Neuronal stem cell (in vitro differentiated cells): ENCODE data around the gene TMCC2.

ENCODE experiments used
- DNase-seq: peaks from one replicate; pipeline ENCODE4 v3.0.0-alpha.2; 2013; ENCODE audit warnings: low spot score
- H2AFZ ChIP-seq: one replicate; pipeline ENCODE4 v1.6.1; 2013; ENCODE audit warnings: mild to moderate bottlenecking, low read length, inconsistent platforms
- H2AK5ac ChIP-seq: 2 replicates; pipeline ENCODE4 v1.6.1; 2013; ENCODE audit warnings: low read depth, mild to moderate bottlenecking, inconsistent platforms, low read length, moderate library complexity, mixed read lengths
- H2BK120ac ChIP-seq: 2 replicates; pipeline ENCODE4 v1.6.1; 2013; ENCODE audit warnings: low read depth, mild to moderate bottlenecking, inconsistent platforms, low read length, moderate library complexity, mixed read lengths
- H2BK12ac ChIP-seq: one replicate; pipeline ENCODE4 v1.6.1; 2013; ENCODE audit warnings: low read length, inconsistent platforms
- H2BK15ac ChIP-seq: 2 replicates; pipeline ENCODE4 v1.6.1; 2013; ENCODE audit warnings: mild to moderate bottlenecking, low read length, inconsistent platforms, mixed read lengths
- H2BK5ac ChIP-seq: one replicate; pipeline ENCODE4 v1.6.1; 2013; ENCODE audit warnings: inconsistent platforms, mild to moderate bottlenecking, low read length, moderate library complexity
- H3K14ac ChIP-seq: one replicate; pipeline ENCODE4 v1.6.1; 2013; ENCODE audit warnings: low read length, inconsistent platforms
- H3K18ac ChIP-seq: 2 replicates; pipeline ENCODE4 v1.6.1; 2013; ENCODE audit warnings: low read length, inconsistent platforms
- H3K23ac ChIP-seq: 2 replicates; pipeline ENCODE4 v1.6.1; 2013; ENCODE audit warnings: low read depth, mild to moderate bottlenecking, mixed read lengths, low read length, inconsistent platforms; ENCODE audit not compliant: poor library complexity
- H3K27ac ChIP-seq: replicated peaks from 3 replicates; pipeline ENCODE4 v1.5.1; 2013; ENCODE audit warnings: low read length, inconsistent platforms
- H3K27me3 ChIP-seq, 3 experiments: 2 replicates each; pipeline ENCODE4 v1.6.1; 2013; ENCODE audit warnings: low read length in 3 of 3, mild to moderate bottlenecking in 2 of 3, inconsistent platforms in 1 of 3, low read depth in 1 of 3, mixed read lengths in 1 of 3, moderate library complexity in 1 of 3; ENCODE audit not compliant: control insufficient read depth in 3 of 3, insufficient read depth in 3 of 3
- H3K36me3 ChIP-seq, 2 donors: replicated peaks in 1 of 2; 2 replicates each; pipeline ENCODE4 v1.6.1; 2013; ENCODE audit warnings: low read length in 2 of 2; ENCODE audit not compliant: control insufficient read depth in 2 of 2, insufficient read depth in 2 of 2
- H3K4ac ChIP-seq: 2 replicates; pipeline ENCODE4 v1.6.1; 2013; ENCODE audit warnings: inconsistent platforms, mild to moderate bottlenecking, low read length, moderate library complexity
- H3K4me1 ChIP-seq, 2 donors: 1 replicate in 1 of 2; 2 replicates in 1 of 2; pipeline ENCODE4 v1.6.1; 2013; ENCODE audit warnings: low read length in 2 of 2, low read depth in 1 of 2; ENCODE audit not compliant: control insufficient read depth in 2 of 2, insufficient read depth in 1 of 2
- H3K4me2 ChIP-seq: one replicate; pipeline ENCODE4 v1.6.1; 2013; ENCODE audit warnings: mild to moderate bottlenecking, low read length, inconsistent platforms; ENCODE audit not compliant: insufficient read depth, poor library complexity, severe bottlenecking
- H3K4me3 ChIP-seq, 2 donors: 2 replicates each; pipeline ENCODE4 v1.5.1; 2013; ENCODE audit warnings: low read length in 2 of 2, mild to moderate bottlenecking in 2 of 2, inconsistent platforms in 1 of 2, moderate library complexity in 1 of 2
- H3K79me1 ChIP-seq: one replicate; pipeline ENCODE4 v1.6.1; 2013; ENCODE audit warnings: low read depth, mild to moderate bottlenecking, inconsistent platforms, low read length, moderate library complexity
- H3K9ac ChIP-seq: one replicate; pipeline ENCODE4 v1.6.1; 2013; ENCODE audit warnings: mild to moderate bottlenecking, low read depth, low read length, inconsistent platforms; ENCODE audit not compliant: poor library complexity
- H3K9me3 ChIP-seq, 2 donors: replicated peaks in 1 of 2; 2 replicates each; pipeline versions ENCODE3 to v1.6.1; 2013; ENCODE audit warnings: low read length in 2 of 2, mild to moderate bottlenecking in 2 of 2, inconsistent platforms in 1 of 2, low read depth in 1 of 2, mixed read lengths in 1 of 2, moderate library complexity in 1 of 2; ENCODE audit not compliant: control insufficient read depth in 2 of 2, insufficient read depth in 1 of 2
- H4K8ac ChIP-seq: one replicate; pipeline ENCODE4 v1.6.1; 2013; ENCODE audit warnings: low read depth, mild to moderate bottlenecking, inconsistent platforms, low read length, moderate library complexity
- H4K91ac ChIP-seq: one replicate; pipeline ENCODE4 v1.6.1; 2013; ENCODE audit warnings: low read length, low read depth, mild to moderate bottlenecking, inconsistent platforms; ENCODE audit not compliant: poor library complexity
- WGBS, 2 donors: extraction: QIAGEN DNeasy Blood & Tissue Kit; methylation state at CpG; one replicate each; pipeline ENCODE4 v1.1.7; 2013; ENCODE audit warnings: missing lambda C conversion rate in 2 of 2, mixed read lengths in 1 of 2; ENCODE audit not compliant: insufficient read length in 2 of 2, insufficient replicate concordance in 1 of 2; ENCODE audit errors: extremely low coverage in 2 of 2; 5-methylcytosine and 5-hydroxymethylcytosine counted together

Gene TMCC2

DNA sequence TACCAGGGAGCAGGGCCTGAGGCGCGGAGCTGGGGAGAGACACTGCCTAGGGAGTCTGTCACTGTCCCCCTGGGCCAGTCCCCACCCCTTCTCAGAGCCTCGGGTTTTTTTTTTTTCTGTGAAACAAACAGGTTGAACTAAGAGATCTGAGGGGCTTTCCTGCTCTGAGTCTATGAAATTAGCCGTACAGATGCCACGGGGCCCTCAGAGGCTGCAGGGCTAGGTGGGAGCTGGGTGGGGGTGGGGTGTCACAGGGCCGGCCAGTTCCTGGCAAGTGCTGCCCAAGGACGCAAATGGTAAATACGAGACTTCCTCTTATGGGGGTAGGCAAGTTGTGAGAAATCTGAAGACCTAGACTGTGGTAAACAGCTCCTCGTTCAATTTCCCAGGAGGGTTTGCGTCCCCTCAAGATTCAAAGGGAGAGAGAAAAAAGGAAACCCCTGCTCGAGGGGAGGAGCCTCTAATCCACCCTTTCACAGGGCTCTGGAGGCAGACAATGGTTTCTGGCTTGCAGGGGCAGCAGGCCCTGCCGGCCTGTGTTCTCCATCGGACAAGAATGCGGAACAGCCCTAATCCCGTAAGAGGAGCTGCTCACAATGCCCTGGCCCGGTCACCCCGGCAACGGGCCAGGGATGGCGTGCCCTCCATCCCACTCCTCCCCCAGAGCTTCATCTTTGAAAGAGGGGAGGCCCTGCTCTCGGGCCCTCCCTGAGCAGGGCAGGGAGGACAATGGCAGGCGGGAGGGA, 86.0 kb downstream of the TMCC2 start:
- Histone ChIP-seq H4K8ac (no peak overlapping the region), H3K79me1 (peaks cover 12% of the 10 kb centered on the region), H2BK15ac (no peak overlapping the region), H3K18ac (peak overlapping the region; percentile 98), H2BK12ac (peak overlapping the region; percentile 16), H2BK120ac (peak overlapping the region; percentile 56), H2BK5ac (peak overlapping the region; percentile 95), H3K27me3 (no peaks in the 10 kb centered on the region), H3K4me2 (peak overlapping the region; percentile 74), H4K91ac (peak overlapping the region; percentile 98), H3K4me3 (peak overlapping the region; percentile 39 to 73), H3K9me3 (no peaks in the 10 kb centered on the region), H3K36me3 (peaks cover 42 to 69% of the 10 kb centered on the region in 2 donors), H3K4me1 (peaks cover 61 to 63% of the 10 kb centered on the region in 2 donors), H3K4ac (peak overlapping the region; percentile 28), H3K23ac (no peak overlapping the region), H3K9ac (peak overlapping the region; percentile 87), H3K14ac (no peak overlapping the region), H2AFZ (no peak overlapping the region), H3K27ac (peak overlapping the region; percentile 100), H2AK5ac (peak overlapping the region; percentile 71)
- WGBS, 2 donors = no CpG with 5 or more reads among the region's 21 CpGs
- DNase-seq = peak; percentile 98

- Histone ChIP-seq H3K18ac (no peak overlapping the region), H3K4me2 (no peak overlapping the region), H3K23ac (no peak overlapping the region), H3K79me1 (peaks cover 7% of the 10 kb centered on the region), H4K8ac (no peak overlapping the region), H4K91ac (no peak overlapping the region), H2BK5ac (no peak overlapping the region), H3K36me3 (peaks cover 30 to 69% of the 10 kb centered on the region in 2 donors), H2BK15ac (no peak overlapping the region), H3K4me3 (no peak overlapping the region), H2AK5ac (no peak overlapping the region), H3K27ac (peak overlapping the region; percentile 96), H3K27me3 (no peaks in the 10 kb centered on the region), H3K9me3 (no peaks in the 10 kb centered on the region), H2AFZ (no peak overlapping the region), H3K4ac (no peak overlapping the region), H3K9ac (no peak overlapping the region), H3K4me1 (peaks cover 60 to 67% of the 10 kb centered on the region in 2 donors), H3K14ac (no peak overlapping the region), H2BK120ac (no peak overlapping the region), H2BK12ac (no peak overlapping the region)
- no CpG with 5 or more reads among the region's 5 CpGs for WGBS, 2 donors
- DNase-seq = no peak
Observed at GRCh38 chr1:205315008-205315618, 87.4 kb downstream of the TMCC2 start.

DNA sequence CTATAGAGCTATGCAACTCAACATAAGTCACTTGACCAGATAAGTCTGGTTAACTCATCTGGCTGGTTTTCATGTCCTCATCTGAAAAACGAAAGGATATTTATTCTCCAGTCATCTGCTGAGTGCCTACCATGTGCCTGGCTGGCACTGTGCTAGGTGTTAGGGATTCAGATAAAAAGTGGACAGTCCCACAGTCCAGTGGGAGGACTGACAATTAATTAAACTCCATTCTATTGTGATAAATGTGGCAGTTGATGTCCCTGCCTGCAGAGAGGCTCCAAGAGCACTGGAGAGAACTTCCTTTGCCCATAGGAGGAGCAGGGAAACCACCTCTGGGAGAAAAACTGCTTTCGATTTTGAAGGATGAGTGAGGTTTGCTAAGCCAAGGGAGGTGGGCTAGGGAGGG, 88.4 kb downstream of the TMCC2 start:
- Histone ChIP-seq H2AFZ (no peak overlapping the region), H3K4me3 (no peak overlapping the region), H3K79me1 (no peaks in the 10 kb centered on the region), H3K23ac (no peak overlapping the region), H3K27me3 (no peaks in the 10 kb centered on the region), H3K9me3 (no peaks in the 10 kb centered on the region), H4K91ac (no peak overlapping the region), H3K4ac (no peak overlapping the region), H3K27ac (peak overlapping the region; percentile 96), H3K14ac (no peak overlapping the region), H3K36me3 (peaks cover 20 to 59% of the 10 kb centered on the region in 2 donors), H3K9ac (no peak overlapping the region), H3K4me1 (peaks cover 51 to 67% of the 10 kb centered on the region in 2 donors), H2BK15ac (no peak overlapping the region), H2AK5ac (no peak overlapping the region), H2BK12ac (no peak overlapping the region), H2BK5ac (no peak overlapping the region), H2BK120ac (no peak overlapping the region), H3K18ac (no peak overlapping the region), H3K4me2 (peak overlapping the region; percentile 23), H4K8ac (no peak overlapping the region)
- no peak for DNase-seq
- WGBS, 2 donors = no CpG with 5 or more reads among the region's 2 CpGs

DNA sequence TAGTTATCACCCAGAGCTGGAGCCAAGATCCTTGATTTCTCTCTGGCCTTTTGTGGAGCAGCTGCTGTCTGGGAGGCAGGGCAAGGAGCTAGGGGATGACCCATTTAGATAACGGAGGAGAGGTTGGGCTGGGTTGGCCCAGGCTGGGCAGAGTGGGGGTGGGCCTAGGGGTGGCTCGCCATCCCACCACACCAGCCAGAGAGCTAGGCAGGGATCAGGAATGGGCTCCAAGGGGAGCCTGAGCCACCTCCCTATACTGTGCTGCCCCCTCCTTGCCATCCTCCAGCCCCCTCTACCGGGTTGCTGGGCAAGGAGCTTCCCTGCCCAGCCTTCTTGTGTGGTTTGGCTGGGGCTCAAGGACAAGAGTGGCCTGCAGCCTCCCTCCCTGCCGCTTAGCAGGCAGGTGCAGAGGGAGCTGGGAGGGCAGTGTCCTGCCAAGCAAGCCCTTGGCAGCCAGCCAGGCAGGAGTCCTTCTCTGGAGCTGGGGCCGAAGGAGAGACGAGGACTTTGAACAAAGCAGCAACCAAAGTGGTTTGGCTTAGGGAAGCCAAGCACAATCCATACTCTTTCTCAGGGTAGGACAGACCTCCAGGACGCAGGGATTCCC, 89.7 kb downstream of the TMCC2 start:
- Histone ChIP-seq H2AK5ac (peak overlapping the region; percentile 56), H3K18ac (peak overlapping the region; percentile 94), H4K8ac (no peak overlapping the region), H3K23ac (no peak overlapping the region), H2AFZ (no peak overlapping the region), H3K9me3 (no peaks in the 10 kb centered on the region), H3K27me3 (no peaks in the 10 kb centered on the region), H3K14ac (no peak overlapping the region), H3K4ac (no peak overlapping the region), H4K91ac (no peak overlapping the region), H3K79me1 (no peaks in the 10 kb centered on the region), H3K4me3 (peak overlapping the region; percentile 7 to 62), H3K4me1 (peaks cover 42 to 59% of the 10 kb centered on the region in 2 donors), H3K27ac (peak overlapping the region; percentile 96), H3K36me3 (peaks cover 8 to 46% of the 10 kb centered on the region in 2 donors), H2BK120ac (no peak overlapping the region), H2BK12ac (no peak overlapping the region), H3K4me2 (peak overlapping the region; percentile 92), H2BK5ac (peak overlapping the region; percentile 17), H3K9ac (peak overlapping the region; percentile 82), H2BK15ac (peak overlapping the region; percentile 52)
- no CpG with 5 or more reads among the region's 7 CpGs for WGBS, 2 donors
- no peak for DNase-seq
